Spleen (tissue), 7 donors: ENCODE data around the gene AKR1A1.
"Not testable (repeated sequence)": the region's sequence is repeated elsewhere in the genome, so short reads cannot be mapped to it uniquely, and the experiment has no call there.

ENCODE experiments used
- POLR2A ChIP-seq, 3 donors: fragments of 450-650 bp; IDR thresholded peaks; one replicate each; pipeline ENCODE4 v1.5.1; 2017; ENCODE audit warnings: antibody characterized with exemption in 3 of 3, mild to moderate bottlenecking in 1 of 3
- TF ChIP-seq, protein P1 (sequence below), 11 experiments: fragments of 200-600 bp in 7 of 11; fragments of 450-650 bp in 4 of 11; sonication (generic) in 4 of 11; IDR thresholded peaks in 8 of 11; conservative IDR thresholded peaks in 3 of 11; 1 replicate in 7 of 11; 2 replicates in 4 of 11; pipeline versions ENCODE4 v1.4.0 to v1.8.0; 2016 to 2021; ENCODE audit warnings: antibody characterized with exemption in 11 of 11, inconsistent platforms in 4 of 11, mild to moderate bottlenecking in 1 of 11
- donor health status: DM: no; HTN: no; CAD: no; lungs with moderate emphysema.
- donor health status: DM: no; HTN: no; CAD: no.
- donor health status: DM: no; HTN: no; CAD: no.

DNA sequence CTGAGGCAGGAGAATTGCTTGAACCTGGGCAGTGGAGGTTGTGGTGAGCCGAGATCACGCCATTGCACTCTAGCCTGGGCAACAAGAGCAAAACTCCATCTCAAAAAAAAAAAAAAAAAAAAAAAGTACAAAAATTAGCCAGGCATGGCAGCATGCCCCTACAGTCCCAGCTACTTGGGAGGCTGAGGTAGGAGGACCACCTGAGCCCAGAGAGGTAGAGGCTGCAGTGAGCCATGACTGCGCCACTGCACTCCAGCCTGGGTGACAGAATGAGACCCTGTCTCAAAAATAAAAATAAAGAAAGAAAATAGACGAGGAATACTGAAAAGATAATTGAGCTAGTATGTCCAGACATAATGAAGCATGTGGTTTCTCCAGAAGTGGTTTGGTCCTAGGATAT lies 32.3 kb upstream of the AKR1A1 start:
- TF ChIP-seq POLR2A (IDR thresholded peaks at IDR 0.05) = not testable (repeated sequence)
- TF ChIP-seq, protein P1, sequence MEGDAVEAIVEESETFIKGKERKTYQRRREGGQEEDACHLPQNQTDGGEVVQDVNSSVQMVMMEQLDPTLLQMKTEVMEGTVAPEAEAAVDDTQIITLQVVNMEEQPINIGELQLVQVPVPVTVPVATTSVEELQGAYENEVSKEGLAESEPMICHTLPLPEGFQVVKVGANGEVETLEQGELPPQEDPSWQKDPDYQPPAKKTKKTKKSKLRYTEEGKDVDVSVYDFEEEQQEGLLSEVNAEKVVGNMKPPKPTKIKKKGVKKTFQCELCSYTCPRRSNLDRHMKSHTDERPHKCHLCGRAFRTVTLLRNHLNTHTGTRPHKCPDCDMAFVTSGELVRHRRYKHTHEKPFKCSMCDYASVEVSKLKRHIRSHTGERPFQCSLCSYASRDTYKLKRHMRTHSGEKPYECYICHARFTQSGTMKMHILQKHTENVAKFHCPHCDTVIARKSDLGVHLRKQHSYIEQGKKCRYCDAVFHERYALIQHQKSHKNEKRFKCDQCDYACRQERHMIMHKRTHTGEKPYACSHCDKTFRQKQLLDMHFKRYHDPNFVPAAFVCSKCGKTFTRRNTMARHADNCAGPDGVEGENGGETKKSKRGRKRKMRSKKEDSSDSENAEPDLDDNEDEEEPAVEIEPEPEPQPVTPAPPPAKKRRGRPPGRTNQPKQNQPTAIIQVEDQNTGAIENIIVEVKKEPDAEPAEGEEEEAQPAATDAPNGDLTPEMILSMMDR (IDR thresholded peaks at IDR 0.05 in 8 of 11, conservative IDR thresholded peaks at IDR 0.05 in 3 of 11) = not testable (repeated sequence)
